H1 (cell line): ENCODE data around the gene KIF4A. TPM values are rescaled to one million over a fixed set of nuclear protein-coding genes. Genes with fewer than 3 reads are reported as not detected.

Experiments used
- BACH1 ChIP-seq: IDR thresholded peaks from 2 replicates; pipeline ENCODE4 v1.6.1; 2012; ENCODE audit warnings: low read length, improper control_type of control experiment
- NRF1 ChIP-seq: IDR thresholded peaks from 2 replicates; pipeline ENCODE4 v1.6.1; 2011; ENCODE audit warnings: mild to moderate bottlenecking, low read depth, low read length, improper control_type of control experiment
- polyA plus RNA-seq, 7 experiments: library from polyadenylated mRNA; depleted of rRNA in 3 of 7; stranded (reverse) in 5 of 7; unstranded in 2 of 7; fragments of >200 nt in 5 of 7; fragments of 200-250 nt in 2 of 7; gene quantifications; 1 replicate in 5 of 7; 2 replicates in 1 of 7; 4 replicates in 1 of 7; pipeline versions ENCODE4 v1.2.1 to v1.2.3, GENCODE V29; 2011 to 2013; ENCODE audit warnings: missing spikeins in 2 of 7, mixed read lengths in 2 of 7
- total RNA-seq: library from RNA; stranded (reverse); fragmentation: NEBNext Ultra II Directional; extraction: Animal tissue kit (Norgen Biotek cat#: 25700); gene quantifications from 2 replicates; pipeline ENCODE4 v1.2.1, GENCODE V29; 2021

The KIF4A gene
- total and polyA plus RNA-seq, 2 of the 8 experiments (the other 6 are each of a cell fraction or from before 2014, with no cell fraction given) = 10.9 to 35.7 TPM

- TF ChIP-seq BACH1 (no peak), NRF1 (no peak)
Measured at GRCh38 chrX:70445951-70446350, 156.0 kb downstream of the KIF4A start (continued).
